OCI-M2 (cell line): ENCODE results near the gene CYS1.
"Not testable (repeated sequence)": the region's sequence is repeated elsewhere in the genome, so short reads cannot be mapped to it uniquely, and the experiment has no call there.

Experiments
- DNase-seq: peaks from one replicate; lab custom pipeline; 2025; ENCODE audit not compliant: unreplicated experiment; lab: John Stamatoyannopoulos, UW

CYS1 gene

GRCh38 chr2:10032746-10033105 is 47.5 kb downstream of the CYS1 start:
- DNase-seq, result no peak

GRCh38 chr2:10031886-10032745 is 48.1 kb downstream of the CYS1 start:
- no peak for DNase-seq

DNA sequence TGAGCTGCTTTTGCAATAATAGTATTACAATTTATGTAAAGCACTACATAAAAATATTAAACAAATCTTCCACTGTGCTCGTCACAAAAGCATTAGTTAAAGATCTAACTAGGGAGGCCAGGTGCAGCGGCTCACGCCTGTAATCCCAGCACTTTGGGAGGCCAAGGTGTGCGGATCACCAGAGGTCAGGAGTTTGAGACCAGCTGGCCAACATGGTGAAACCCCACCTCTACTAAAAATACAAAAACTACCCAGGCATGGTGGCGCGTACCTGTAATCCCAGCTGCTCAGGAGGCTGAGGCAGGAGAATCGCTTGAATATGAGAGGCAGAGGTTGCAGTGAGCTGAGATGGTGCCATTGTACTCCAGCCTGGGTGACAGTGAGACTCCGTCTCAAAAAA is 49.4 kb downstream of the CYS1 start:
- DNase-seq, result not testable (repeated sequence)

DNA sequence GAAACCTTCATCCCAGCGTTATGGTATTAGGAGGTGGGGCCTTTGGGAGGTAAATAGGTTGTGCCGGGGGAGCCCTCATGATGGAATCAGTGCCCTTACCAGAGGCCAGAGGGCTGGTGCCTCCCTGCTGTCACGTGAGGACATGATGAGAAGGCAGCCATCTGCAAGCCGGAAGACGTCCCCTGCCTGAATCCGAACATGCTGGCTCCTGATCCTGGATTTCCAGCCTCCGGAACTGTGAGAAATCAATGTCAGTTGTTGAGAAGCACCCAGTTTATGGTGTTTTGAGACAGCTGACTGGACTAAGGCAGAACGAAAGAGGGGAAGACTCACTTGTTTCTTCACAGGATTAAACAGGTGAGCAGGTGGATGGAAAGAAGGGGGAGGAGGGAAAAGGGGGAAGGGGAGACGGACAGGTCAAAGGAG is 49.9 kb downstream of the CYS1 start:
- no peak for DNase-seq

DNA sequence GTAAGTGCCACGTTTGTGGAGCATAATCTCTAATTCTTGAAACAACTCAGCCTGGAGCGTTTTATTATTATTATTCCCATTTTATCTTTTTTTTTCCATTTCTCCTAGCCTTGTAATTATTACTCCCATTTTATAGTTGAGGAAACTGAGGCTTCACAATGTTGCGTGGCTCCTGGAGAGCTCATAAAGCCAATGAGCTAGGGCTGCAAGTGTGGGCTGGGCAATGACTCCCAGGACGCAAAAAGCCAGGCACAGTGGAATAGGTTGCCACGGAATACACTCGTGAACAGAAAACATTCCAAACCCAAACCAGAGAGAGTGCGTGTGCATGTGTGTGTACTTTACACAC is 50.4 kb downstream of the CYS1 start:
- no peak for DNase-seq

- DNase-seq, result peak; percentile 55
Measured at GRCh38 chr2:10028988-10029874, 51.0 kb downstream of the CYS1 start.

- DNase-seq, result no peak
Measured at GRCh38 chr2:10028407-10028987, 51.7 kb downstream of the CYS1 start.

DNA sequence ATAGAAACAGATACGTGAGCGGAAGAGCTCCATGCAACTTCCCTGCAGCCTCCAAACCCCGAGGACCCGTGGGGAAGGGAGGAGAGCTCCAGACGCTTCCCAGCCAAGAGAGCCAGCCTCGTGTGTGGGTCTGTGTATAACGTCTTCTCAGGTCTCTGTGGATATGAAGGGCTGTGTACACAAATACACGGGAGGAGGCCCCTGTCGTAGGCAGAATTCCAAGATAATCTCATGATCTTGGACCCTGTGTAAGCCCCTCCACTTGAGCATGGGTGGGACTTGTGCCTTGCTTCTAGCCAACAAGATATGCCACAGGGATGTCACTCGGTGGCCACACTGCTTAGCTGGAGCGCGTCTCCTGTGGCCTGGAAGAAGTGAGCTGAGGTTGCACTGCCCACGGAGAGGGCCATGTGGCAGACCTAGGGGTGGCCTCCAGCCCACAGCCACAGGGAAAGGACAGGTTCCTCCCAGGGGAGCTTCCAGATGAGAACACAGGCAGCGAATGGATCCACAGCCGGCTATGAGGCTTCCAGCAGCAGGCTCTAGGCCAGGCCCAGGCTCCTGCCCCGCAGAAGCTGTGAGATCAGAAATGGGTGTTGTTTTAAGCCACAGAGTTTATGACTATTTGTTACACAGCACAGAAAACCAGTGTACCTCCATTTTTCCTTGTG is 52.4 kb downstream of the CYS1 start:
- no peak for DNase-seq

- no peak for DNase-seq
Measured at GRCh38 chr2:10026940-10027569, 53.2 kb downstream of the CYS1 start.

- DNase-seq, result no peak
Measured at GRCh38 chr2:10022966-10023662, 57.1 kb downstream of the CYS1 start.

DNA sequence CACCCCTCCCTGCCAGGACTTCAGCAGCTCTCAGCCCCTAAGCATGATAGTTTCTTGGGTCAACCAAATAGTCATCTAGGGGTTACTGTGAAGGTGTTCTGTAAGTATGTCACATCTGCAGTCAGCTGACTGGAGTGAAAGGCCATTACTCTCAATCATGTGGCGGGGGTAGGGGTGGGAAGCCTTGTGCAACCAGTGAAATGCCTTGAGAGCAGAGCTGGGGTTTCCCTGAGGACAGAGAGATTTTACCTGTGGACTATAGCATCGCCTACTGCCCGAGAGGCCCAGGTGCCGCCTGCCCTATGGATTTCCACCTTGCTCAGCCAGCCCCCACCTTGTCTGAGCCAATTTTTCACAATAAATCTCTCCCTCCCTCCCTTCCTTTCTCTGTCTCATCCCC is 57.8 kb downstream of the CYS1 start:
- no peak for DNase-seq

- DNase-seq, result no peak
Measured at GRCh38 chr2:10022041-10022421, 58.2 kb downstream of the CYS1 start.

DNA sequence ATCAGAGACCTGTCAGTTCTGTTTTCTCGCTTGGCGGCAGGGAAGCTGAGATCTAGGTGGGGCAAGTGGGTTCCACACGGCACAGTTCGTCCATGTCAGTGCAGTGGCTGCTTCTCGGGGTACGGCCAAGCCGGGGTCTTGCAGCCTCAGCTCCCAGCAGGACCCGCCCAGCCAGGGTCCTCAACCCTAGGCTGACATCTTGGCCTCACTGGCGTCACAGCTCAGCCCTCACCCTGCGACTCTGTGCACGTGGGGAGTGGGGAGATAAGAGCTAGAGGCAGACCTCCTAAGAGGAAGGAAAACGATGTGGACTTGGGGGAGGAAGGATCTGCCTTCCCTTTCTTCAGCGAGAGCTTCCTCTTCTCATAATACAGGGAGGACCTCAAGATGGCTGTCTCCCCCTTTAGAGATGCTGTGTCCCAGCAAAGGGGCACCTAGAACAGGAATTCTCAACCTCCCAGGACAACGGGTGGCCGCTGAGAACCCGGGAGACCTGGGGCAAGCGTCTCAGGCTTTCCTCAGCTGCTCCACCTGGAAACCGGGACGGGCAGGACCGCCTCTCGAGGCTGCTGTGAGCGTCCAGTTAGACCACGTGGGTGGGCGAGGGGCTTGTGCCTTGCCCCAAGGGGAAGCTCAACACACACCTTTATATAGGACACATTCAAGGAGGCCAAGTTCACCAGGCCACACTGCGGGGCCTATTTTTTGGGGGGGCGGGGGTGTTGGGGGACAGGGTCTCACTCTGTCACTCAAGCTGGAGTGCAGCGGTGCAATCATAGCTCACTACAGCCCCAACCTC is 60.4 kb downstream of the CYS1 start:
- DNase-seq, result no peak

GRCh38 chr2:10019174-10019573 is 61.0 kb downstream of the CYS1 start:
- no peak for DNase-seq

DNA sequence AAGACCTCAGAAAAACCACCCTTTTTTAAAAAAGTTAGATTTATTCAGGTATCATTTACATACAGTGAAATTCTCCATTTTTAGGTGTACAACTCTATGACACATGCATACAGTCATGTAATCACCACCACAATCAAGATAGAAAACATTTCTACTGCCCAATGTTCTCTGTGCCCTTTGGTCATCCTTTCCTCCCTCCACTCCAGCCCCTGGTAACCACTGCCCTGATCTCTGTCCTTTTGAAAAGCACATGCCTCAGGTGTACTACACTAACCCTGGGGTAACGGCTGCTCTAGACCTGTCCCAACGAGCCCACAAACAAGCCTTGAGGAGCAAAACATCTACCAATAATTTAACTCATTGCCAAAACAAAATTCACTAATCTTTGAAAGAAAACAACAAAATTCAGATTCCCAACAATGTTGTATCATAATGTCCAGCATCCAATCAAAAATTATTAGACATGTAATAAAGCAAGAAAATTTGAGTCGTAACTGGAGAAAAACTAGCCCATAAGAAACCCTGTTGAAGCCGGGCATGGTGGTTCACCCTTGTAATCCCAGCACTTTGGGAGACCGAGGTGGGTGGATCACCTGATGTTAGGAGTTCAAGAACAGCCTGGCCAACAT is 62.8 kb downstream of the CYS1 start:
- no peak for DNase-seq

DNA sequence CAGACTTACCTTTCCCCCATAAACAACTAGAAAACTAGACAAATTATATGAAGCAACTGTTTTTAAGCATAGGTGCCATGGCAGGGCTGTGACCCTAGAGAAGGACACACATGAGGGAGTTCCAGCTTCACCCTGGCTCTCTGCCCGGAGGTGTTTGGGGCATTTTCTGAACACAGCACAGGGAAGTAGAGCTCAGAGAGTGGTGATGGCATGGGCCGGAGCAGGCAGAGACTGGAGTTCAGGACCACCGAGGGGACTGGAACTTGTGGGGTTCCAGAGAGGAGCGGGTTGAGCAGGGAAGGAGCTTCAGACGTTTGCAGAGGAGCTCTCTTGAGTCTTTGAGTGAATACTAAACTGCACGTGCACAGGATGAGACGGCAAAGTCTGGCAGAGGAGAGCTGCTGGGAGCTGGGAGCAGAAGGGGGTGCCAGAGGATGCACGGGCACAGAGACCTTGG is 63.4 kb downstream of the CYS1 start:
- no peak for DNase-seq

DNA sequence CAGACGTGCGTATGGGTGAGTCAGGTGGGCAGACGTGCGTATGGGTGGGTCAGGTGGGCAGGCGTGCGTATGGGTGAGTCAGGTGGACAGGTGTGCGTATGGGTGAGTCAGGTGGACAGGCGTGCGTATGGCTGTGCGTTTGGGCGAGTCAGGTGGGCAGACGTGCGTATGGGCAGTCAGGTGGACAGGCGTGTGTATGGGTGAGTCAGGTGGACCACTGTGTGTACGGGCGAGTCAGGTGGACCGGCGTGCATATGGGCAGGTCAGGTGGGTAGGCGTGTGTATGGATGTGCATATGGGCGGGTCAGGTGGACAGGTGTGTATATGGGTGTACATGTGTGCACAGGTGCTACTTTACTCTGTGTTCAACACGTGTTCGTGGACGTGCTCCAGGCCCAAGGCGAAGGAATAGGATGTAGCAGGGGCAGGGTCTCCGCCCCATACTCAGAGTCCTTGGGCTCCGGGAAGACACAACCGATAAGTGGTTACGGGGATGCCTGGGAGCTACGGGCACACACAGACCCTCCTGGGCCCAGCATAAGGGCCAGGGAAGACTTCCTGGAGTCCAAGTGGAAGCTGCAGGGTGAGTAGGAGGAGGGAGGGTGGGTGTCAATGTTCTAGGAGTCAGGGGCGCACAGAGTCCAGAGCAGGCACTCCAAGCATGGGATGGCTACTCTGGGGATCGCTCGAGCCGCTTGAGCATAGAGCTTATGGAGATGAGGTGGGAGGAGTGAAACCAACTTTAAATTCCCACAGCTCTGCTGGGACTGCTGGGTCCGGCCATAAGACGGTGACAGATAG is 64.0 kb downstream of the CYS1 start:
- no peak for DNase-seq

DNA sequence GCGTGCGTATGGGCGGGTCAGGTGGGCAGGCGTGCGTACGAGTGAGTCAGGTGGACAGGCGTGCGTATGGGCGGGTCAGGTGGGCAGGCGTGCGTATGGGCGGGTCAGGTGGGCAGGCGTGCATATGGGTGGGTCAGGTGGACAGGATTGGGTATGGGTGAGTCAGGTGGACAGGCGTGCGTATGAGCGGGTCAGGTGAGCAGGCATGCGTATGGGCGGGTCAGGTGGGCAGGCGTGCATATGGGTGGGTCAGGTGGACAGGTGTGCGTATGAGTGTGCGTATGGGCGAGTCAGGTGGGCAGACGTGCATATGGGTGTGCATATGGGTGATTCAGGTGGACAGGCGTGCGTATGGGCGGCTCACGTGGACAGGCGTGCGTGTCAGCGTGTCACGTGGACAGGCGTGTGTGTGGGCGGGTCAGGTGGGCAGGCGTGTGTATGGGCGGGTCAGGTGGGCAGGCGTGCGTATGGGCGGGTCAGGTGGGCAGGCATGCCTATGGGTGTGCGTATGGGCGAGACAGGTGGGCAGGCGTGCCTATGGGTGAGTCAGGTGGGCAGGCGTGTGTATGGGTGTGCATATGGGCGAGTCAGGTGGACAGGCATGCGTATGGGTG is 64.7 kb downstream of the CYS1 start:
- DNase-seq, result not testable (repeated sequence)
